Left renal cortex interstitium (tissue), 4 donors: Measurements from ENCODE around the gene AGAP5. TPM values are rescaled to one million over a fixed set of nuclear protein-coding genes. Genes with fewer than 3 reads are reported as not detected.
"Not testable (repeated sequence)": the region's sequence is repeated elsewhere in the genome, so short reads cannot be mapped to it uniquely, and the experiment has no call there.

Experiments
- DNase-seq, 4 donors: peaks; one replicate each; pipeline ENCODE4 v3.0.0-alpha.2; 2013; ENCODE audit warnings: low read depth in 4 of 4, low spot score in 2 of 4, missing footprints in 1 of 4
- polyA plus RNA-seq, 4 donors: library from polyadenylated mRNA; unstranded; fragments of 120-200 nt; gene quantifications; one replicate each; pipeline ENCODE4 v1.2.1, GENCODE V29; 2013; ENCODE audit not compliant: insufficient read length in 4 of 4

AGAP5 gene
- 10 to 100 TPM in 2 of 4 donors, 1 to 10 TPM in 2; 8.1 to 37.7 (median 18.6) TPM for polyA plus RNA-seq

GRCh38 chr10:73697675-73698159, at the start of gene AGAP5:
Gene AGAP5 (minus strand): TSS chr10:73698109. CDS start chr10:73697755, 354 bp downstream.
- DNase-seq = not testable (repeated sequence)

GRCh38 chr10:73746721-73747120, 48.8 kb upstream of the AGAP5 start:
- DNase-seq = no peak

- no peak for DNase-seq
These were observed 46.7 kb upstream of the AGAP5 start for GRCh38 chr10:73744664-73744975.

- peak; percentile 95 to 97 (median 96) for DNase-seq
These were observed 46.2 kb upstream of the AGAP5 start, which contains the start of gene SEC24C for GRCh38 chr10:73743905-73744663. Gene SEC24C (plus strand): TSS chr10:73744372. CDS start chr10:73746833, 2,461 bp downstream.

DNA sequence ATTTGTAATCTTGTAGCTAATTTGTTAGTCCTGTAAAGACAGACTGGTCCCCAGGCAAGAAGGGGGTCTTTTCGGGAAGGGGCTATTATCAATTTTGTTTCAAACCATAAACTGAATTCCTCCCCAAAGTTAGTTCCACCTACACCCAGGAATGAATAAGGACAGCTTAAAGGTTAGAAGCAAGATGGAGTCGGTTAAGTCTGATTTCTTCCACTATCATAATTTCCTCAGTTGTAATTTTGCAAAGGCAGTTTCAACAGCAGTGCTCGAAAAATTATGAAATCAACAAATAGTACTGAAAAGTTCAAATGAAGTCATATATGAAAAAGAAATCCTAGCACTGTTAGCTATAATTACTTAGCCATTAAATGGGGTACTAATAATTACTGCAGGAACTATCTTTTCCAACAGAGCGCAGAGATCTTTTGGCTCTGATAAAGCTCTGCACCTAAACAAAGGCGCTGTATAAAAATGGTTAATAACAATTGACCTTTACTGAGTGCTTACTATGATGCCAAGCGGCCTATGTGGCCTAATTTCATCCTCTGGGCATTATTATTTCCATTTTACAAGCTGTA, 45.5 kb upstream of the AGAP5 start:
- no peak for DNase-seq

- DNase-seq = no peak
These were observed 44.5 kb upstream of the AGAP5 start for GRCh38 chr10:73742454-73742734.

- DNase-seq = not testable (repeated sequence)
These were observed 42.8 kb upstream of the AGAP5 start for GRCh38 chr10:73740501-73741254.

DNA sequence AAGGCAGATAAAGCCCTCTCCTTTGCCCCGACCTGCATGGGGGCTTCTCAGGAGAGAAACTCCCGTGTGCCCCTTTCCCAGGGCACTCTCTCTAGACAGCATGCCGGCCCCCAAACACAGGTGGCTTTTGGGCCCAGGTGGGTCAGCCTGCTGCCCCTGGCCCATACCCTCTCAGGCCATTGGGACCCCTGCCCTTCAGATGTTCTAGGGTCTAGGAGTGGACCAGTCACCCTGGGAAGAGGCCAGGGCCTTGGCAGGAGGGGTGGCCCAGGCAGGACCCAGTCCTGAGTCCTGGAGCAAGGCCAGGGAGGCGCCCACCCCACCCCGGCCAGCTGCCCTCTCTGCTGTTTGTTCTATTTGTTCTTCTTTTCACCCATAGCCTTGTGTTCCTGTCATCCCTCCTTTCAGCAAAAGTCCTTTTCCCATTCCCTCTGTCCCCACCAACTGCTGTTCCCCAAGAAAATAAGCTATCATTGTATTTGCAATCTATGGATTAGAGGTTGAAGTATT, 36.9 kb upstream of the AGAP5 start:
- DNase-seq = no peak

DNA sequence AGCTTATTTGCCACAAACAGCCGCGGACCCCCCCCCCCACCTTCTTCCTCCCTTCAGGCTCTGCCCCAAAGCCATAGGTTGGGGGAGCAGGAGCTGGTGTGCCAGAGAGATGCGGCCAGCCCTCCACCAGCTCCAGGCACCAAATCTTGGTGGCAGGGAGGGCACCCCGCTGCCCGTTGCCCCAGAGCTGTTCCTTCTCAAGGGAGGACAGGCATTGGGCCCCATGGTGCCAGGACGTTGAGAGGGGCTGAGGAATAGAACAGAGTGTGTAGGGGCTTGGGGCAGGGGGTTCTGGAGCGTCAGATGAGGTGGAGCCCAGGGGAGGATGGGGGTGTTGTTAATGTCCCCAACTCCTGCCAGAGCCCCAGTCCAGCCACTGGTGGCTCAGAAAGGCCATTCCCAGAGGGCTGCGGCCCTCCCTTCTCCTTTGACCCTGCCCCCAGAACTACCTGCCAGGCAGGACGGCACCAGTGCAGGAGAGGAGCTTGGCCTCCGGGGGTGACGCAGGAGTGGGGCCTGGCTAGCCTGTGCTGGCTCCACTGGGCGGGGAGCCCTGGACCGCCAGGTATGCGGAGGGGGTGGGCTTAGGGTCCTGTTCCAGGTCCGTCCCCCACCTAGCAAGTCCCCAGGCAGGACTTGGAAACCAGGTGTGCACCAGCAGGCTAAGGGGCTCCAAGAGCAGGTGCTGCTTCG, 36.3 kb upstream of the AGAP5 start:
- DNase-seq = no peak

- no peak for DNase-seq
These were observed 35.2 kb upstream of the AGAP5 start for GRCh38 chr10:73732931-73733623.

GRCh38 chr10:73732426-73732825, 34.5 kb upstream of the AGAP5 start:
- DNase-seq = no peak

DNA sequence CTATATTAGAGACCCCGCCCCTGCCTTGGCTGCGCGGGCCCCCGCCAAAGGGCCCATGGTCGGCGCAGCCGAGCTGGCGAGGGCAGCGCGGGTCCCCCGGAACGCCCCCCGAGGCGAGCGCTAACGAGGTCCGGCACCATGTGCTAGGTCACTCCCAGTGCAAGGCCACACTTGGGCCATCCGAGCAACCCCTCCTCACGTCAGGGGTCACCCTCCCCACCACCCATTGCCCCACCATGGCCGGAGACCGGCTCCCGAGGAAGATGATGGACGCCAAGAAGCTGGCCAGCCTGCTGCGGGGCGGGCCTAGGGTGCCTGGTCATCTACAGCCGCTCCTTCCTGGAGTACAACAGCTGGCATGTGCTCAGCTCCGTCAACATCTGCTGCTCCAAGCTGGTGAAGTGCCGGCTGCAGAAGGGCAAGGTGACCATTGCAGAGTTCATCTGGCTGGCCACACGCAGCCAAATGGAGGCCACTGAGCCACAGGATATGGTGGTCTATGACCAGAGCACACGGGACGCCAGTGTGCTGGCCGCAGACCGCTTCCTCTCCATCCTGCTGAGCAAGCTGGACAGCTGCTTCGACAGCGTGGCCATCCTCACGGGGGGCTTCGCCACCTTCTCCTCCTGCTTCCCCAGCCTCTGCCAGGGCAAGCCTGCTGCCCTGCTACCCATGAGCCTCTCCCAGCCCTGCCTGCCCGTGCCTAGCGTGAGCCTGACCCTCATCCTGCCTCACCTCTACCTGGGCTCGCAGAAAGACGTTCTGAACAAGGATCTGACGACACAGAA, 33.9 kb upstream of the AGAP5 start:
- no peak for DNase-seq

- peak; percentile 88 to 97 (median 91) for DNase-seq
These were observed 32.4 kb upstream of the AGAP5 start for GRCh38 chr10:73730153-73730906.

DNA sequence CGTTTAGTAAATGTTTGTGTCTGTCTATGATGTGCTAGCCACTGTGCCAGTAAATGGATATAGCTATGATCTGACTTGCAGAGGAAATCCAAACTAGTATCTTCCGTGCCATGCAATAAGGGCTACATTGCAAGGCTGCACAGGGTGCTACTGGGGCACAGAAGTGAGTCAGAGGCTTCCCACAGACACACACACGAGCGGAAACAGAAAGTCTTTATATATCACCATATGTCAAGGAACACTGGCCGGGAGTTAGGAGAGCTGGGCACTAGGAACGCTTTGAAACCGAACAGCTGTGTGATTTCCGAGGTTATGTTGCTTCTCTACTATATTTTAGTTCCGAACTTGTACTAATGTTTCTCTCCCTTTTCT, 31.9 kb upstream of the AGAP5 start:
- not testable (repeated sequence) for DNase-seq

DNA sequence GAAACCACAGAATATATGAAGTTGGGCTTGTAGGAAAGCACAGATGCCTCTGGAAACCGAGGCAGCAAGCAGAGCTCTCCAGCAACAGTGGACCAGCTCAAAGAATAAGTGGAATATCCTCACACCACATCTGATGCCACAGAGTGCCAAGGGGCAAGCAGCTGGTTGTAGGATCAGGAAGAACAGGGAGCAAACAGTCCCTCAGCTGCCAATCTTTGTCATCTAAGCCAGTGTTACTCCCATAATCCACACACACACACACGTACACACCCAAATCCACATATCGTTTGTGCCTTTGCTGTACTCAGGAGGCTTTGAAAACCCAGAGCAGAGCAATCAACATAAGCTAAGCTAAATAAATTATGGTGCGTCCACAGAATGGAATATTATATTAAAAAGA, 25.6 kb upstream of the AGAP5 start:
- DNase-seq = no peak

GRCh38 chr10:73720561-73720960, 22.7 kb upstream of the AGAP5 start:
- DNase-seq = not testable (repeated sequence)

DNA sequence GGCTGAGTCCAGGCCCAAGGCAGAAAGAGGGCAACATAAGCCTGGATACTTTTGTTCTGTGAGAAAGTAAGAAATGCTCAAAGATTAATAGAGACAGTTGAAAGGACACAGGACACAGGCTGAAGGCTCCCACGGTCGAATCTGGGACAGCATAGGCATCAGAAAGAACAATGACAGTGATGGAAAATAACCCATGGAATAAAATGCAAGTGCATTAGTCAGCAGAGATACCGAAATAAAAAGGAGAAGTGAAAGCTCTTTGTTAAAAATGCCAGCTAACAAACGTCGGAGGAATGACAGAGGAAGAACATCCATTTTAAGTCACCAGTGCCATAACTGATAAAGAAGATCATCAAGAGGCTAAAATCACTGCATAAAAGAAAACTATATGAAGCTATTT, 19.6 kb upstream of the AGAP5 start:
- DNase-seq = no peak

- DNase-seq = no peak
These were observed 18.3 kb upstream of the AGAP5 start for GRCh38 chr10:73716251-73716650.
